HK-2 (cell line): Measurements from ENCODE around the gene SKA2.
"Not testable (repeated sequence)": the region's sequence is repeated elsewhere in the genome, so short reads cannot be mapped to it uniquely, and the experiment has no call there.

Source experiments
- DNase-seq: peaks from one replicate; pipeline ENCODE4 v3.0.0-alpha.2; 2018; ENCODE audit not compliant: unreplicated experiment

The SKA2 gene

GRCh38 chr17:59151591-59151990, 3.4 kb downstream of the SKA2 start:
- DNase-seq = no peak

GRCh38 chr17:59151006-59151405, 4.0 kb downstream of the SKA2 start:
- no peak for DNase-seq

GRCh38 chr17:59149841-59150511, 5.0 kb downstream of the SKA2 start:
- no peak for DNase-seq

- DNase-seq = peak; percentile 12
These were observed 5.9 kb downstream of the SKA2 start for GRCh38 chr17:59149051-59149450.

GRCh38 chr17:59145571-59146096, 9.4 kb downstream of the SKA2 start:
- no peak for DNase-seq

- DNase-seq = no peak
These were observed 13.1 kb downstream of the SKA2 start for GRCh38 chr17:59141860-59142259.

GRCh38 chr17:59139939-59140338, 15.0 kb downstream of the SKA2 start:
- no peak for DNase-seq

- not testable (repeated sequence) for DNase-seq
These were observed 16.6 kb downstream of the SKA2 start for GRCh38 chr17:59138339-59138738.

- DNase-seq = no peak
These were observed 23.9 kb downstream of the SKA2 start for GRCh38 chr17:59131131-59131530.

GRCh38 chr17:59129814-59130213, 25.2 kb downstream of the SKA2 start:
- DNase-seq = no peak

GRCh38 chr17:59126809-59127417, 28.1 kb downstream of the SKA2 start:
- no peak for DNase-seq

GRCh38 chr17:59124665-59125064, 30.3 kb downstream of the SKA2 start:
- no peak for DNase-seq

- DNase-seq = peak; percentile 74
These were observed 33.0 kb downstream of the SKA2 start for GRCh38 chr17:59121901-59122480.

- no peak for DNase-seq
These were observed 39.5 kb downstream of the SKA2 start for GRCh38 chr17:59115474-59115873.

- no peak for DNase-seq
These were observed 43.4 kb downstream of the SKA2 start for GRCh38 chr17:59111539-59111938.

- DNase-seq = no peak
These were observed 44.0 kb downstream of the SKA2 start for GRCh38 chr17:59110973-59111372.

- no peak for DNase-seq
These were observed 46.4 kb downstream of the SKA2 start for GRCh38 chr17:59108400-59109102.

- DNase-seq = no peak
These were observed 47.7 kb downstream of the SKA2 start for GRCh38 chr17:59107306-59107670.

GRCh38 chr17:59106463-59107305, 48.3 kb downstream of the SKA2 start, which contains the start of gene TRIM37:
TSS of gene TRIM37 (minus strand) at chr17:59106880. CDS start at chr17:59106461, 419 bp downstream.
- peak; percentile 99 for DNase-seq

GRCh38 chr17:59105852-59106462, 49.0 kb downstream of the SKA2 start:
- DNase-seq = peak; percentile 55

- DNase-seq = no peak
These were observed 53.8 kb downstream of the SKA2 start for GRCh38 chr17:59101178-59101577.
